ENCODE results near the gene IGF2BP2.

DNA sequence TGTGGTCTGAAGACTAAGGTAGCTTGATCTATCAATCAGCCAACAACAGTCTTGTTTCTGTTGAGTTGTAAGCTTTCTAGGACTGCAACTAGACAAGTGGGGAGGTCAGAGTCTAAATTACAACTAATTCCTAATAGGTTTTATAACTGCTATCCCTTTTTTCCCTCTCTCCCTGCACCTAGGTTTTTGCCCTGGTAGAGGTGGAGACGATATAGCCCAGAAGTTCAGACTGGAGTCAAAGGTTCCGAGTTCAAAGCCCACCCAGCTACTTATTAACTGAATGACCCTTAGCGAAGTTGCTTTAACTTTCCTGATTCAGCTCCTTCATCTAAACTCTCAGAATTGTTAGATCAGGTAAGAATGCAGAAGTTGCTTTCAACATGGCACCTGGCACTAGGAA is 100.6 kb downstream of the IGF2BP2 start:
- TF ChIP-seq CTCF (IDR thresholded peaks at IDR 0.05) (no peak), POLR2A (IDR thresholded peaks at IDR 0.05) (no peak)

Measured in esophagus squamous epithelium (tissue), 4 donors.